Activated CD8-positive, alpha-beta memory T cell treated with anti-CD3 and anti-CD28 coated beads for 24 hours (primary cell): ENCODE results near the gene ZNF709.
A peak's percentile ranks its signal among the peaks of the same experiment; 100 is the strongest.
"Not testable (repeated sequence)": the region's sequence is repeated elsewhere in the genome, so short reads cannot be mapped to it uniquely, and the experiment has no call there.

ENCODE experiments used
- DNase-seq: peaks from one replicate; pipeline ENCODE4 v3.0.0-alpha.2; 2020

Gene ZNF709

GRCh38 chr19:12484371-12485051, at the start of gene ZNF709:
TSS of gene ZNF709 (minus strand) at chr19:12484816. CDS start at chr19:12484657, 159 bp downstream.
- DNase-seq, result peak; percentile 97

- no peak for DNase-seq
Measured at GRCh38 chr19:12527034-12527836, 42.6 kb upstream of the ZNF709 start.

GRCh38 chr19:12526542-12526941, 41.9 kb upstream of the ZNF709 start:
- no peak for DNase-seq

- DNase-seq, result no peak
Measured at GRCh38 chr19:12521996-12522395, 37.4 kb upstream of the ZNF709 start.

GRCh38 chr19:12513531-12514061, 29.0 kb upstream of the ZNF709 start:
- DNase-seq, result no peak

GRCh38 chr19:12497032-12497431, 12.4 kb upstream of the ZNF709 start:
- no peak for DNase-seq

GRCh38 chr19:12496480-12496879, 11.9 kb upstream of the ZNF709 start:
- no peak for DNase-seq

- peak; percentile 95 for DNase-seq
Measured at GRCh38 chr19:12495002-12495802, 10.6 kb upstream of the ZNF709 start.

GRCh38 chr19:12494260-12494860, 9.7 kb upstream of the ZNF709 start:
- no peak for DNase-seq

GRCh38 chr19:12486265-12486783, 1.7 kb upstream of the ZNF709 start:
- not testable (repeated sequence) for DNase-seq

- DNase-seq, result no peak
Measured at GRCh38 chr19:12485571-12485970, 955 bp upstream of the ZNF709 start.

GRCh38 chr19:12485052-12485416, 418 bp upstream of the ZNF709 start:
- DNase-seq, result no peak

GRCh38 chr19:12484011-12484370, 625 bp downstream of the ZNF709 start:
- no peak for DNase-seq

GRCh38 chr19:12482509-12482886, 2.1 kb downstream of the ZNF709 start:
- DNase-seq, result no peak

GRCh38 chr19:12481781-12482508, 2.7 kb downstream of the ZNF709 start:
- no peak for DNase-seq

GRCh38 chr19:12478234-12478941, 6.2 kb downstream of the ZNF709 start:
- DNase-seq, result no peak

GRCh38 chr19:12467651-12468050, 17.0 kb downstream of the ZNF709 start:
- not testable (repeated sequence) for DNase-seq

- no peak for DNase-seq
Measured at GRCh38 chr19:12465211-12465610, 19.4 kb downstream of the ZNF709 start.

GRCh38 chr19:12464769-12465168, 19.8 kb downstream of the ZNF709 start:
- no peak for DNase-seq

- DNase-seq, result not testable (repeated sequence)
Measured at GRCh38 chr19:12464139-12464538, 20.5 kb downstream of the ZNF709 start.

GRCh38 chr19:12453495-12453894, 31.1 kb downstream of the ZNF709 start:
- DNase-seq, result no peak
